Rectal smooth muscle tissue (tissue), 1 donor: ENCODE measurements around the gene PAXIP1.
A peak's percentile ranks its signal among the peaks of the same experiment; 100 is the strongest.
"Not testable (repeated sequence)": the region's sequence is repeated elsewhere in the genome, so short reads cannot be mapped to it uniquely, and the experiment has no call there.

Experiments
- H3K27ac ChIP-seq: one replicate; pipeline ENCODE4 v1.7.0; 2013; ENCODE audit warnings: low read depth, low read length, inconsistent platforms
- H3K27me3 ChIP-seq: one replicate; pipeline ENCODE4 v1.7.0; 2013; ENCODE audit warnings: low read length; ENCODE audit not compliant: control insufficient read depth, insufficient read depth
- H3K36me3 ChIP-seq: one replicate; pipeline ENCODE4 v1.7.0; 2013; ENCODE audit warnings: low read length; ENCODE audit not compliant: control insufficient read depth, insufficient read depth
- H3K4me1 ChIP-seq: one replicate; pipeline ENCODE4 v1.7.0; 2013; ENCODE audit warnings: low read length; ENCODE audit not compliant: control insufficient read depth, insufficient read depth
- H3K4me3 ChIP-seq: one replicate; pipeline ENCODE4 v1.7.0; 2013; ENCODE audit warnings: low read length
- H3K9ac ChIP-seq: one replicate; pipeline ENCODE4 v1.7.0; 2013; ENCODE audit warnings: low read length

Gene PAXIP1

GRCh38 chr7:154927624-154928125 is 75.2 kb downstream of the PAXIP1 start:
- Histone ChIP-seq H3K27me3 (no peaks in the 10 kb centered on the region), H3K4me1 (no peaks in the 10 kb centered on the region)

GRCh38 chr7:154922472-154922871 is 80.5 kb downstream of the PAXIP1 start:
- not testable (repeated sequence) for H3K36me3 ChIP-seq, H3K4me3 ChIP-seq, H3K27me3 ChIP-seq, H3K9ac ChIP-seq, H3K4me1 ChIP-seq, H3K27ac ChIP-seq

More at GRCh38 chr7:154927624-154928125, 75.2 kb downstream of the PAXIP1 start:
- peak overlapping the region; percentile 75 for H3K4me3 ChIP-seq
- H3K36me3 ChIP-seq: no peaks in the 10 kb centered on the region
- H3K9ac ChIP-seq: peak overlapping the region; percentile 74
- peak overlapping the region; percentile 80 for H3K27ac ChIP-seq

- no peaks in the 10 kb centered on the region for H3K4me1 ChIP-seq
- no peaks in the 10 kb centered on the region for H3K36me3 ChIP-seq
- no peak overlapping the region for H3K9ac ChIP-seq
- H3K27ac ChIP-seq: no peak overlapping the region
- no peak overlapping the region for H3K4me3 ChIP-seq
- peaks cover 4% of the 10 kb centered on the region for H3K27me3 ChIP-seq
These were observed 83.3 kb downstream of the PAXIP1 start for GRCh38 chr7:154919344-154920225.

GRCh38 chr7:154918741-154919140 is 84.2 kb downstream of the PAXIP1 start:
- Histone ChIP-seq H3K4me1 (no peaks in the 10 kb centered on the region), H3K9ac (no peak overlapping the region), H3K4me3 (no peak overlapping the region), H3K27me3 (peaks cover 9% of the 10 kb centered on the region), H3K36me3 (no peaks in the 10 kb centered on the region), H3K27ac (no peak overlapping the region)

- Histone ChIP-seq H3K4me3 (no peak overlapping the region), H3K36me3 (no peaks in the 10 kb centered on the region), H3K27ac (no peak overlapping the region), H3K9ac (no peak overlapping the region), H3K27me3 (peaks cover 9% of the 10 kb centered on the region), H3K4me1 (no peaks in the 10 kb centered on the region)
These were observed 84.7 kb downstream of the PAXIP1 start for GRCh38 chr7:154918266-154918665.

- no peak overlapping the region for H3K9ac ChIP-seq
- no peak overlapping the region for H3K27ac ChIP-seq
- H3K36me3 ChIP-seq: no peaks in the 10 kb centered on the region
- no peak overlapping the region for H3K4me3 ChIP-seq
- peaks cover 9% of the 10 kb centered on the region for H3K27me3 ChIP-seq
- no peaks in the 10 kb centered on the region for H3K4me1 ChIP-seq
These were observed 85.1 kb downstream of the PAXIP1 start for GRCh38 chr7:154917808-154918160.

GRCh38 chr7:154916856-154917807 is 85.8 kb downstream of the PAXIP1 start:
- peaks cover 9% of the 10 kb centered on the region for H3K27me3 ChIP-seq
- H3K27ac ChIP-seq: no peak overlapping the region
- no peaks in the 10 kb centered on the region for H3K36me3 ChIP-seq
- no peak overlapping the region for H3K9ac ChIP-seq
- H3K4me3 ChIP-seq: no peak overlapping the region
- no peaks in the 10 kb centered on the region for H3K4me1 ChIP-seq

- no peak overlapping the region for H3K4me3 ChIP-seq
- H3K9ac ChIP-seq: no peak overlapping the region
- H3K27me3 ChIP-seq: peaks cover 9% of the 10 kb centered on the region
- H3K27ac ChIP-seq: no peak overlapping the region
- no peaks in the 10 kb centered on the region for H3K4me1 ChIP-seq
- H3K36me3 ChIP-seq: no peaks in the 10 kb centered on the region
These were observed 86.5 kb downstream of the PAXIP1 start for GRCh38 chr7:154916381-154916780.

GRCh38 chr7:154915600-154915999 is 87.3 kb downstream of the PAXIP1 start:
- H3K4me1 ChIP-seq: no peaks in the 10 kb centered on the region
- peaks cover 9% of the 10 kb centered on the region for H3K27me3 ChIP-seq
- H3K4me3 ChIP-seq: no peak overlapping the region
- no peaks in the 10 kb centered on the region for H3K36me3 ChIP-seq
- no peak overlapping the region for H3K27ac ChIP-seq
- H3K9ac ChIP-seq: no peak overlapping the region

GRCh38 chr7:154914996-154915380 is 87.9 kb downstream of the PAXIP1 start:
- no peaks in the 10 kb centered on the region for H3K36me3 ChIP-seq
- H3K9ac ChIP-seq: no peak overlapping the region
- no peak overlapping the region for H3K27ac ChIP-seq
- peaks cover 9% of the 10 kb centered on the region for H3K27me3 ChIP-seq
- no peaks in the 10 kb centered on the region for H3K4me1 ChIP-seq
- H3K4me3 ChIP-seq: no peak overlapping the region

- Histone ChIP-seq H3K27ac (no peak overlapping the region), H3K27me3 (peaks cover 9% of the 10 kb centered on the region), H3K36me3 (no peaks in the 10 kb centered on the region), H3K4me1 (no peaks in the 10 kb centered on the region), H3K4me3 (peak overlapping the region; percentile 54), H3K9ac (no peak overlapping the region)
These were observed 88.5 kb downstream of the PAXIP1 start for GRCh38 chr7:154914308-154914995.
